Measurements from ENCODE around the gene TTN. TPM values are rescaled to one million over a fixed set of nuclear protein-coding genes. Genes with fewer than 3 reads are reported as not detected.
"Not testable (repeated sequence)": the region's sequence is repeated elsewhere in the genome, so short reads cannot be mapped to it uniquely, and the experiment has no call there.

TTN gene
- total RNA-seq, 1 donor from 2014 or later = 0.50 TPM

DNA sequence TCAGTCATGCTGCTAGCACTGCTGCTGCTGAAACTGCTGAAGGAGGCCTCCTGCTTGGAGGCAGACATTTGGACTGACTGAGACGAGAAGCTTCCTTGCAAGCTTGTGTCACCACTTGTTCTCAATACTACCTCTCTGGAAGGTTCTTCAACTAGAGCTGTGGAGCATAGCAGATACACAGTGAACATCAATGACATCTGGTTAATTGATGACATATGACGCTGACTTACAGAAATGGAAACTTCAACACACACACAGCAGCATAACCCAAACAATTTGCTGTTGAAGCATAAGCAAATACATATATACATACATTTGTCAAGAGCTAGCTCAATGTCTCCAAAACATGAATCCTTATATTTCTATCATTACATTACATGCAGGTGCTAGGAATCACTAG is 279.6 kb downstream of the TTN start:
- peaks cover 3% of the 10 kb centered on the region for H3K4me1 ChIP-seq (ENCODE audit: insufficient read depth, low read length)
- no peaks in the 10 kb centered on the region for H3K27me3 ChIP-seq (ENCODE audit: insufficient read depth, low read length)
- FAIRE-seq = no peak
- TF ChIP-seq EZH2 (IDR thresholded peaks at IDR 0.05; ENCODE audit: insufficient read depth, low read length) = no peak
- no peak for TF ChIP-seq CTCF (IDR thresholded peaks at IDR 0.05; ENCODE audit: insufficient read depth, low read depth, low read length)
- Mint-ChIP-seq H3K27ac (ENCODE audit: unreplicated experiment) (no peak overlapping the region), H3K9me3 (ENCODE audit: unreplicated experiment) (no peaks in the 10 kb centered on the region), H3K36me3 (ENCODE audit: low read depth, unreplicated experiment) (peaks cover 15% of the 10 kb centered on the region), H3K27me3 (ENCODE audit: low read depth, unreplicated experiment) (no peaks in the 10 kb centered on the region), H3K4me3 (ENCODE audit: unreplicated experiment) (no peak overlapping the region), H3K4me1 (ENCODE audit: low read depth, unreplicated experiment) (no peaks in the 10 kb centered on the region)
- peaks cover 67% of the 10 kb centered on the region for H3K79me2 ChIP-seq (ENCODE audit: insufficient read depth, low read length)
- no peak overlapping the region for H3K4me2 ChIP-seq (ENCODE audit: low read length)
- no peaks in the 10 kb centered on the region for H4K20me1 ChIP-seq (ENCODE audit: insufficient read depth, low read length)
- no peaks in the 10 kb centered on the region for H3K36me3 ChIP-seq (ENCODE audit: insufficient read depth, low read length)
- no peak for DNase-seq (ENCODE audit: low read depth)
- H3K27ac ChIP-seq (ENCODE audit: low read depth, low read length) = no peak overlapping the region
- no peaks in the 10 kb centered on the region for H3K9me3 ChIP-seq (ENCODE audit: insufficient read depth, low read depth, low read length)
- no peak overlapping the region for H3K4me3 ChIP-seq (ENCODE audit: insufficient read depth, low read depth, low read length)
- no peak overlapping the region for H3K9ac ChIP-seq (ENCODE audit: low read length)
- no peak overlapping the region for H2AFZ ChIP-seq (ENCODE audit: low read depth, low read length)

GRCh38 chr2:178526256-178526655 is 281.0 kb downstream of the TTN start:
- Histone ChIP-seq H2AFZ (ENCODE audit: low read depth, low read length) (no peak overlapping the region), H3K9me3 (ENCODE audit: insufficient read depth, low read depth, low read length) (no peaks in the 10 kb centered on the region), H3K36me3 (ENCODE audit: insufficient read depth, low read length) (no peaks in the 10 kb centered on the region), H3K4me2 (ENCODE audit: low read length) (no peak overlapping the region), H3K27ac (ENCODE audit: low read depth, low read length) (no peak overlapping the region), H3K79me2 (ENCODE audit: insufficient read depth, low read length) (peaks cover 57% of the 10 kb centered on the region), H3K4me1 (ENCODE audit: insufficient read depth, low read length) (peaks cover 3% of the 10 kb centered on the region), H4K20me1 (ENCODE audit: insufficient read depth, low read length) (no peaks in the 10 kb centered on the region), H3K9ac (ENCODE audit: low read length) (no peak overlapping the region), H3K4me3 (ENCODE audit: insufficient read depth, low read depth, low read length) (no peak overlapping the region), H3K27me3 (ENCODE audit: insufficient read depth, low read length) (no peaks in the 10 kb centered on the region)
- TF ChIP-seq EZH2 (IDR thresholded peaks at IDR 0.05; ENCODE audit: insufficient read depth, low read length) (no peak), CTCF (IDR thresholded peaks at IDR 0.05; ENCODE audit: insufficient read depth, low read depth, low read length) (no peak)
- no peaks in the 10 kb centered on the region for H3K4me1 Mint-ChIP-seq (ENCODE audit: low read depth, unreplicated experiment)
- DNase-seq (ENCODE audit: low read depth) (no peak), FAIRE-seq (no peak)
- H3K36me3 Mint-ChIP-seq (ENCODE audit: low read depth, unreplicated experiment) = peaks cover 9% of the 10 kb centered on the region
- no peak overlapping the region for H3K4me3 Mint-ChIP-seq (ENCODE audit: unreplicated experiment)
- no peaks in the 10 kb centered on the region for H3K9me3 Mint-ChIP-seq (ENCODE audit: unreplicated experiment)
- H3K27ac Mint-ChIP-seq (ENCODE audit: unreplicated experiment) = no peak overlapping the region
- no peaks in the 10 kb centered on the region for H3K27me3 Mint-ChIP-seq (ENCODE audit: low read depth, unreplicated experiment)

DNA sequence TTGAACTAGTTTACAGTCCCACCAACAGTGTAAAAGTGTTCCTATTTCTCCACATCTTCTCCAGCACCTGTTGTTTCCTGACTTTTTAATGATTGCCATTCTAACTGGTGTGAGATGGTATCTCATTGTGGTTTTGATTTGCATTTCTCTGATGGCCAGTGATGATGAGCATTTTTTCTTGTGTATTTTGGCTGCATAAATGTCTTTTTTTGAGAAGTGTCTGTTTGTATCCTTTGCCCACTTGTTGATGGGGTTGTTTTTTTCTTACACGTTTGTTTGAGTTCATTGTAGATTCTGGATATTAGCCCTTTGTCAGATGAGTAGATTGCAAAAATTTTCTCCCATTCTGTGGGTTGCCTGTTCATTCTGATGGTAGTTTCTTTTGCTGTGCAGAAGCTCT is 281.8 kb downstream of the TTN start:
- not testable (repeated sequence) for H3K27ac ChIP-seq (ENCODE audit: low read depth, low read length); H3K4me2 ChIP-seq (ENCODE audit: low read length); H3K4me1 ChIP-seq (ENCODE audit: insufficient read depth, low read length); H3K4me1 Mint-ChIP-seq (ENCODE audit: low read depth, unreplicated experiment); H4K20me1 ChIP-seq (ENCODE audit: insufficient read depth, low read length); H3K27me3 ChIP-seq (ENCODE audit: insufficient read depth, low read length); FAIRE-seq; H3K4me3 Mint-ChIP-seq (ENCODE audit: unreplicated experiment); H3K9me3 ChIP-seq (ENCODE audit: insufficient read depth, low read depth, low read length); H3K36me3 Mint-ChIP-seq (ENCODE audit: low read depth, unreplicated experiment); DNase-seq (ENCODE audit: low read depth); H3K36me3 ChIP-seq (ENCODE audit: insufficient read depth, low read length); H3K9me3 Mint-ChIP-seq (ENCODE audit: unreplicated experiment); H3K27me3 Mint-ChIP-seq (ENCODE audit: low read depth, unreplicated experiment); H3K9ac ChIP-seq (ENCODE audit: low read length); H2AFZ ChIP-seq (ENCODE audit: low read depth, low read length); H3K27ac Mint-ChIP-seq (ENCODE audit: unreplicated experiment); H3K4me3 ChIP-seq (ENCODE audit: insufficient read depth, low read depth, low read length)
- H3K79me2 ChIP-seq (ENCODE audit: insufficient read depth, low read length) = peaks cover 50% of the 10 kb centered on the region

- H3K9ac ChIP-seq (ENCODE audit: low read length); H2AFZ ChIP-seq (ENCODE audit: low read depth, low read length); H3K36me3 ChIP-seq (ENCODE audit: insufficient read depth, low read length); H3K4me1 ChIP-seq (ENCODE audit: insufficient read depth, low read length); H3K27ac Mint-ChIP-seq (ENCODE audit: unreplicated experiment); H3K36me3 Mint-ChIP-seq (ENCODE audit: low read depth, unreplicated experiment); H3K9me3 Mint-ChIP-seq (ENCODE audit: unreplicated experiment); H3K4me2 ChIP-seq (ENCODE audit: low read length); FAIRE-seq; H3K27me3 ChIP-seq (ENCODE audit: insufficient read depth, low read length); H3K27me3 Mint-ChIP-seq (ENCODE audit: low read depth, unreplicated experiment); H3K4me3 ChIP-seq (ENCODE audit: insufficient read depth, low read depth, low read length); H3K9me3 ChIP-seq (ENCODE audit: insufficient read depth, low read depth, low read length); H3K4me1 Mint-ChIP-seq (ENCODE audit: low read depth, unreplicated experiment); DNase-seq (ENCODE audit: low read depth); H3K27ac ChIP-seq (ENCODE audit: low read depth, low read length); H4K20me1 ChIP-seq (ENCODE audit: insufficient read depth, low read length): not testable (repeated sequence)
- peak overlapping the region; percentile 76 for H3K4me3 Mint-ChIP-seq (ENCODE audit: unreplicated experiment)
- peaks cover 46% of the 10 kb centered on the region for H3K79me2 ChIP-seq (ENCODE audit: insufficient read depth, low read length)
Observed at GRCh38 chr2:178525010-178525409, 282.2 kb downstream of the TTN start.
